Endometrial microvascular endothelial cells (primary cell): ENCODE data around the gene PAPOLA. TPM values are rescaled to one million over a fixed set of nuclear protein-coding genes. Genes with fewer than 3 reads are reported as not detected.

Experiments used
- in situ Hi-C: cut with HindIII; loops from 2 replicates; pipeline ENCODE4 v1.10.0; 2017; ENCODE audit warnings: low sequenced_read_pairs, low pct_unique_long_range_greater_than_20kb; ENCODE audit errors: inconsistent ontology term
- total RNA-seq: library from RNA; depleted of rRNA; stranded (reverse); fragments of >200 nt; gene quantifications from one replicate; pipeline ENCODE4 v1.2.3, GENCODE V29; 2015; ENCODE audit errors: inconsistent ontology term

PAPOLA gene
- total RNA-seq, 1 donor from 2014 or later, result 92.6 TPM

- in situ Hi-C loops, result no loop called here
Observed at GRCh38 chr14:96598332-96598928, 96.2 kb downstream of the PAPOLA start.

- in situ Hi-C loops, result no loop called here
Observed at GRCh38 chr14:96599076-96599475, 96.9 kb downstream of the PAPOLA start.

- in situ Hi-C loops, result no loop called here
Observed at GRCh38 chr14:96602186-96602585, 100.0 kb downstream of the PAPOLA start.

- in situ Hi-C loops, result no loop called here
Observed at GRCh38 chr14:96603350-96604255, 101.4 kb downstream of the PAPOLA start.

GRCh38 chr14:96614481-96614881, 112.3 kb downstream of the PAPOLA start:
- in situ Hi-C loops, result no loop called here

GRCh38 chr14:96616161-96616721, 114.1 kb downstream of the PAPOLA start:
- in situ Hi-C loops, result no loop called here

Other genes with a start within 250 kb of the PAPOLA start
- not detected for gene BDKRB1, start 246.2 kb upstream of the PAPOLA start, total RNA-seq
- gene ATG2B, start 139.0 kb upstream of the PAPOLA start, total RNA-seq, result 18.9 TPM
- gene GSKIP, start 138.9 kb upstream of the PAPOLA start, total RNA-seq, result 40.1 TPM
- 0.28 TPM for gene AK7, start 110.3 kb upstream of the PAPOLA start, total RNA-seq